Measurements from ENCODE around the gene SCAMP2. TPM values are rescaled to one million over a fixed set of nuclear protein-coding genes. Genes with fewer than 3 reads are reported as not detected.

Gene SCAMP2
- total RNA-seq, 1 experiment from 2014 or later = 94.4 TPM

- DNase-seq (ENCODE audit: low spot score) = no peak
These were observed 11.5 kb upstream of the SCAMP2 start for GRCh38 chr15:74884428-74885223.

GRCh38 chr15:74882528-74882927 is 9.4 kb upstream of the SCAMP2 start:
- Histone ChIP-seq H3K9me3 (ENCODE audit: low read depth, low read length, poor library complexity, severe bottlenecking) (no peaks in the 10 kb centered on the region), H3K36me3 (ENCODE audit: insufficient read depth, low read length, poor library complexity, severe bottlenecking) (no peaks in the 10 kb centered on the region), H3K4me1 (ENCODE audit: insufficient read depth, low read length, poor library complexity, severe bottlenecking) (no peaks in the 10 kb centered on the region), H3K4me3 (ENCODE audit: low read depth, low read length, poor library complexity, severe bottlenecking) (no peak overlapping the region), H3K27me3 (replicated peaks; ENCODE audit: insufficient read depth, low read depth, low read length, poor library complexity) (no peaks in the 10 kb centered on the region), H3K27ac (ENCODE audit: low read depth, low read length, poor library complexity, severe bottlenecking) (no peak overlapping the region)
- BruUV-seq (replicated peaks) = no TSS peak
- CTCF ChIA-PET = no interaction called here
- intact Hi-C loops (cut with micrococcal nuclease; ENCODE audit: unreplicated experiment) = no loop called here
- DNase-seq (ENCODE audit: low spot score) = no peak
- POLR2A ChIA-PET (ENCODE audit: low non-redundant PET) = no interaction called here
- TF ChIP-seq EZH2 (IDR thresholded peaks at IDR 0.05; ENCODE audit: borderline replicate concordance, low read depth, low read length, poor library complexity, severe bottlenecking) (no peak), CTCF (conservative IDR thresholded peaks at IDR 0.05; ENCODE audit: low read depth, low read length) (no peak)

More at GRCh38 chr15:74884428-74885223, 11.5 kb upstream of the SCAMP2 start:
- H3K27ac ChIP-seq (ENCODE audit: low read depth, low read length, poor library complexity, severe bottlenecking) = no peak overlapping the region
- ChIA-PET POLR2A (ENCODE audit: low non-redundant PET) (no interaction called here), CTCF (no interaction called here)
- no peak for TF ChIP-seq EZH2 (IDR thresholded peaks at IDR 0.05; ENCODE audit: borderline replicate concordance, low read depth, low read length, poor library complexity, severe bottlenecking)
- TF ChIP-seq CTCF (conservative IDR thresholded peaks at IDR 0.05; ENCODE audit: low read depth, low read length) = no peak
- intact Hi-C loops (cut with micrococcal nuclease; ENCODE audit: unreplicated experiment) = no loop called here
- no peaks in the 10 kb centered on the region for H3K9me3 ChIP-seq (ENCODE audit: low read depth, low read length, poor library complexity, severe bottlenecking)
- no TSS peak for BruUV-seq (replicated peaks)
- no peaks in the 10 kb centered on the region for H3K27me3 ChIP-seq (replicated peaks; ENCODE audit: insufficient read depth, low read depth, low read length, poor library complexity)
- no peaks in the 10 kb centered on the region for H3K4me1 ChIP-seq (ENCODE audit: insufficient read depth, low read length, poor library complexity, severe bottlenecking)
- H3K4me3 ChIP-seq (ENCODE audit: low read depth, low read length, poor library complexity, severe bottlenecking) = no peak overlapping the region
- no peaks in the 10 kb centered on the region for H3K36me3 ChIP-seq (ENCODE audit: insufficient read depth, low read length, poor library complexity, severe bottlenecking)

- H3K4me1 ChIP-seq (ENCODE audit: insufficient read depth, low read length, poor library complexity, severe bottlenecking) = no peaks in the 10 kb centered on the region
- no peak for DNase-seq (ENCODE audit: low spot score)
- no peaks in the 10 kb centered on the region for H3K9me3 ChIP-seq (ENCODE audit: low read depth, low read length, poor library complexity, severe bottlenecking)
- intact Hi-C loops (cut with micrococcal nuclease; ENCODE audit: unreplicated experiment) = no loop called here
- no peak for TF ChIP-seq CTCF (conservative IDR thresholded peaks at IDR 0.05; ENCODE audit: low read depth, low read length)
- no peak for TF ChIP-seq EZH2 (IDR thresholded peaks at IDR 0.05; ENCODE audit: borderline replicate concordance, low read depth, low read length, poor library complexity, severe bottlenecking)
- POLR2A ChIA-PET (ENCODE audit: low non-redundant PET) = no interaction called here
- BruUV-seq (replicated peaks) = no TSS peak
- H3K4me3 ChIP-seq (ENCODE audit: low read depth, low read length, poor library complexity, severe bottlenecking) = no peak overlapping the region
- CTCF ChIA-PET = no interaction called here
- H3K27ac ChIP-seq (ENCODE audit: low read depth, low read length, poor library complexity, severe bottlenecking) = no peak overlapping the region
- H3K36me3 ChIP-seq (ENCODE audit: insufficient read depth, low read length, poor library complexity, severe bottlenecking) = no peaks in the 10 kb centered on the region
- H3K27me3 ChIP-seq (replicated peaks; ENCODE audit: insufficient read depth, low read depth, low read length, poor library complexity) = no peaks in the 10 kb centered on the region
These were observed 5.1 kb upstream of the SCAMP2 start for GRCh38 chr15:74878273-74878672.
